GOT3 (cell line): ENCODE results near the gene FMNL2.
"Not testable (repeated sequence)": the region's sequence is repeated elsewhere in the genome, so short reads cannot be mapped to it uniquely, and the experiment has no call there.

Experiments
- DNase-seq: peaks from one replicate; lab custom pipeline; 2025; ENCODE audit warnings: mixed read lengths; lab: John Stamatoyannopoulos, UW

FMNL2 gene

DNA sequence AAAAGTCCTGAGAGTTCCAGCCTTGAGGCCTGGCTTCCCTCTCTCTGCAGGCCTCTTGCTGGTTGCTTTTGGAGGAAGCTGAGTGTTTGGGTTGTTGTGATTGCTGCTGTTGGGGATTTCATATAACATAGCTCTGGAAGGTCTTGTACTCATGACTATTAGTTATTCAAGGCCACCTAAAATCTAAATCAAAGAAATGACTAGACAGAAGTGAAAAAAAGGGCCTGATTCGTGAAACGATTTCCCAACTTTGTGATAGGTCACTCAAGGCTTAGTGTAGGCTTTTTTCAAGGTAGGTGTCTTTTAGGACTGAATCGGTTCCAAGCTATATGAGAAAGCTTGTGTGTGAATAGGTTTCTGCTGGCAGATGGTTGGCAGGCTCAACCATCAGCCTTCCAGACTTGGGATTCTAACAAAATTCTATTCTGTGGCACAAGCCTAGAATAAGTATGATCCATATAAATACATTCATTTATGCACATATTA lies 164.4 kb downstream of the FMNL2 start:
- DNase-seq: no peak

DNA sequence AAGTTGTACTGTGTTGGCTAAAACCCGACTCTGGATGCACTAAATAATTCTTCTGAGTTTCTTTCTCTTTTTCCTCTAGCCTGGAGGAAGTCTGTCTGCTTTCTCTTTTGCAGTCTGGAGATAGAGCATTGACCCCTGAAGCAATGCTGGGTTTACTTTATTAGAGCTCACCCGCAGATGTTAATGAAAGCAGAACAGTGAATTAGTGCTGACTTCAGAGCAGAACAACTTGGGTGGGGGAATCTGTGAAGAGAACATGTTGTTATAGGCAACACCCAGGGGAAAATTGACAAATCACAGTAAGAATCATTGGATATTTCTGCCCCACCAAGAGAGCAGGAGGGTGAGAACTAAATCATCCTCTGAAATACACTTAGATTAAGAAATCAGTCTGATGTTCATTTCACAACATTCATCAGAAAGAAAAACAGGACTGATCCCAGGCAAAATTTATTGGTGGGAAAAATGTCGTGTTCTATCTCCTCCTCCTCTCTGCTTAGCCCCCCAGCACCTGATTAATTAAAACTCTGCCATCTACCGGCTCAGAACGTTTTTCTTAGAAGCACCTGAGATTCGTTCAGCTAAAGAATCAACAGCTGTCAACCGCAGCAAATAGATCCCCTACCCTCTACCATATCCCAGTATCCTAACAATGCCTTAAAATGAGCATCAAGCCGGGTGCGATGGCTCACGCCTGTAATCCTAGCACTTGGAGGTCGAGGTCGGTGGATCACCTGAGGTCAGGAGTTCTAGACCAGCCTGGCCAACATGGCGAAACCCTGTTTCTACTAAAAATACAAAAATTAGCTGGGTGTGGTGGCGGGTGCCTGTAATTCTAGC lies 165.1 kb downstream of the FMNL2 start:
- DNase-seq: no peak

DNA sequence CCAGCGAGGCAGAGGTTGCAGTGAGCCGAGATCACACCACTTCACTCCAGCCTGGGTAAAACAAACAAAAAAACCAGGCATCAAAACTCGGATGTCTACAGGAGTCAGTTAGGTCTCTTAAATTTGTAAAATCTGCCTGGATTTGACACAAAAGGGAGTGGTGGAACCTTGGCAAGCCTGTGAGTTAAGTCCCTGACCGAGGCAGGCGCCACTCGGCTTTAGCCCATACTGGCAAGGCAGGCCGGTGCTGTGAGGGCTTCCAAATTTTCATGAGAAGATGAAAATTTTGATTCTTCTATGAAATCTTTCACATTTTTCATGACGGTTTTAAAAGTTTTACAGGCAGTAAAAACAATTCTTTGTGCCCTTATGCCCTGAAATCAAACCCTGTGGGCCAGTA lies 165.8 kb downstream of the FMNL2 start:
- no peak for DNase-seq

DNA sequence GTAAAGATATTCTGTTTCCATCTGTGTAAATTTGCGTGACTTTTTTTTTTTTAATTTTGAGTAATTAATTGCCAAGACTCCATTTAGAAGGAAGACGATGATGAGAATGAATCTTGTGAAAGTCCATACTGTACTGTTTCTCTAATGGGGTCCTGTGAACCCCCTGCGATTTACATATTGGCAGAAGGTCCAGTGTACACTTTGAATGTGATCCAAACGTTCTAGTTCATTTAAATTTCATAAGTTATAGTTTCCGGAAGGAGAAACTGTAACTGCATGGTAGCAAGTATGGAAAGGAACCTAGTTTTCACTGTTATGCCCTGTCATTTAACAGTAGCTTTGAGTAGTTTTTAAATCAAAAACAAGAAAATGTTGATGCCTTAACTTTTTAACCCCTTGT lies 166.7 kb downstream of the FMNL2 start:
- no peak for DNase-seq

DNA sequence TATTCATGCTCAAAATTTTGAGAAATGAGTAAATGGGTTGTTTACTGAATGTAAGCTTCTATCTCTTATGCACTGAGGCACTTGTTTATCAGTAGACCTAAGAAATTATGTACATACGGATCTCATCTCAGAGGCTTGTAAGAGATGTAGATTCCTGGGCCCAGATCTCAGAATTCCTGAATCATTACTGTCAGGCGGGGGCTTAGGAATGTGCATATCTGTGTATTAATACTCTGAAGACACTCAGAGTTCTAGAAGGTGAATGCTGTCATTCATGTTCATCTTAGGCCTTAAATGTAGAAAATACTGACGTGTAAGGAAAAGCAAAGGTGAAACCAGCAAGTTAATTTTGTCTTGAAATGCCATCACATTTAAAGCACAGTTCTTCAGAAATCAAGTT lies 169.6 kb downstream of the FMNL2 start:
- no peak for DNase-seq

DNA sequence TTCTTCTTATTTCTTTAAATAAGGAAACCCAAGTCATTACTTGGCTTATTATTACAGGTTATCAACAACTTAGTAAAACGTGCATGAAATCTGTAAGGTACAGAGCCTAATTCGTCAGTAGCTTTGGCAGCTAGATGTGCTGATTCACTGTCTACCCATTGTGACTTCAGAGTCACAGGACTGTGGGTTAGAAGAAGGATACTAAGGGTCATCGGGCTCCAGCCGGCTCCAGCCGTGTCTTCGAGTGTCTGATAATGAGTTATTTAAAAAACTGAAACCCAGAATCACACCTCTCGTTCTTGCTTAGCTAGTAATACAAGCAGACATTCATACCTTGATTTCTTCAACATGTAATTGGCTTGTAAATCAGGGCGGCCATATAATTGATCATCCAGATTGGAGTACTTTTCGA lies 170.5 kb downstream of the FMNL2 start:
- no peak for DNase-seq

DNA sequence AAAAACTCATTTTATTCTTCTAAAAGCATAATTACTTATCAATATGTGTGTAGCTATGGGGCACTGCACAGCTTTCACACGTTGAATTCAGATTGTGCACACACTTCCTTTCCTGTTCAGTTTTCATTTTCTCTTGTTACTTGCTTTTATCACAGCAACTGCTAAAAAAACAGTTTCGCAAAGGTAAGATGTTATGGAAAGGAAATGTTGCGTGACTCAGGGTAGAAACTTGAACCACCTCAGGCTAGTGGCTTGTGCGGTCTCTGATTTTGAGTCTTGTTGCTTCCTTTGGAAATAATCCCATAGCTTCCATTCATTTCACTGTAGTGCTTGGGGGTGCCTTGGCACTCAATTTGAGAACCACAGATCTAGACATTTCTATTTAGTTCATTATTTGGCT lies 171.9 kb downstream of the FMNL2 start:
- DNase-seq: no peak

DNA sequence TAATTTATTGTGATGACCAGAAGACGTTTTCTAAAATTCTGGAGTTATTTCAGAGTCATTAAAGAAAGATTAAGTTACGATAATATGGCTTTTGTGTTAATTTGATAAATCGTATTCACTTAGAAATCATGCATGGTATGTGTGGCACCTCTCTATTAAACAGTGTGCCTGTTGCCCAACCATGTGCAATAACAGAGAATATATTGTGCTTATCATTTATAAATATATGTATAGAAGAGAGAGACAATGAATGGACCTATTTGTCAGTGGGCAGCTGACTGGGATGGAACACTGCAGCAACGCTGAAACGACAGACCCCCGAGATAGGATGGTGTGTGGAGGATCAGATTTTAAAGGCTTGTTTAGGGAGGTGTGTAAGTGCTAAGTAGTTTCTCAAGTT lies 172.9 kb downstream of the FMNL2 start:
- DNase-seq: no peak

DNA sequence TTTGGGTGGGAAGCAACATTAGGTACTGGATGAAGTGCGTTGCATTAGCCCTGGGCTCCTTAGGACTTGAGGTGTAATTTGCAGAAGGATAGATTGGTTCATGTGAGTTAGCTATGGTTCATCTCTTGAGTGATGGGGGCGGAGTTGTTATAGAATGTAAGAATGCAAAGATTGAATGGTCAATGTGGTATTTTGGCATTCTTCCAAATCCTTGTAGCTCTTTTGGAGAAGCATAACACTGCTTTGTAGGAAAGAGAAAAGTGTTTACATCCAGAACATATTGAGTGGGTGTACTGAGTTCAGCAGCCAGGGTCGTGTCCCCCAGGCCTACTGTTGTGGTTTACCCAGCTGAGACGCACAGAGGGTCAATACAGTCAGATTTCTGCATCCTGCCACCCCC lies 173.5 kb downstream of the FMNL2 start:
- no peak for DNase-seq

DNA sequence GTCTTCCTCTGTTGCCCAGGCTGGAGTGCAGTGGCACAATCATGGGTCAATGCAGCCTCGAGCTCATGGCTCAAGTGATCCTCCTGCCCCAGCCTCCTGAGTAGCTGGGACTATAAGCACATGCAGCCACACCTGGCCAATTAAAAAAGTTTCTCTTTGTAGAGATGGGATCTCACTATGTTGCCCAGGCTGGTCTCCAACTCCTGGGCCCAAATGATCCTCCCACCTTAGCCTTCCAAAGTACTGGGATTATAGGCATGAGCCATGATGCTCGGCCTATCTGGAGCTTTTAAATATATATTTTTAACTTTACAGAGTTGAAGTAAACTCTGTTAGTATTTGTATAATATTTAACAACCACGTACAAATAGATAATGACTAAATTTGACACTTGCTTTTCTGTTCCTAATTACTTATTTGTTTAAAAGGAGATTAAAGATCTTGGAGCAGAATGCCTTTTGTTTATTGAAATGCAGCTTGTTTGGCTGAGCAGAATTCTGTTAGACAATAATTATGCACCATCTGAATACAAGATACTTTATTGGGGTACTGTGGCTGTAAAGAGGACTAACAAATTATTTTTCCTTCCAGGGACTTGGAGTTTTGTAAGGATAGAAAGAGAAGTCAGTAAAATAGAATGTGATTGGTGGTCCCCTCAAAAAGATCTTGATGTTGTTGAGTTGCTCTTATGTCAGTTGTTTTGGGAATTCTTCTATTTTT lies 175.0 kb downstream of the FMNL2 start:
- no peak for DNase-seq

DNA sequence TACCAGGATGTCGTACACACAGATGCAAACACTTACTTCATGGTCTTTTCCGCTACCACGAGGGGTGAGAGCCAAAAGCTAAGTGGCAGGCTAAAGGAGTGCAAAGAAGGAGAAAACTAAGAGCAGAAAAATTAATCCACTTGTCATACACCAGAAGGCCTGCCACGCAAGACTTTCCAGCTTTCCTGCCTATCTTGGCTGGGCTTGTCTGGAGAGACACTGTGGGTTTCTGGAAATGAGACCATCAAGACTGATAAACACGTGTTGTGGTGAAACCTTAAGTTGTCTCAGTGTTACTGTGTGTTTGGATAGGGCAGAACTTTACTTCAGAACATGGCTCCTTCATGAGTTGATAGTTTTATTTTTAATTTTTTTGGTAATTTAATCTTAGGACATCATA lies 175.6 kb downstream of the FMNL2 start:
- DNase-seq: no peak

DNA sequence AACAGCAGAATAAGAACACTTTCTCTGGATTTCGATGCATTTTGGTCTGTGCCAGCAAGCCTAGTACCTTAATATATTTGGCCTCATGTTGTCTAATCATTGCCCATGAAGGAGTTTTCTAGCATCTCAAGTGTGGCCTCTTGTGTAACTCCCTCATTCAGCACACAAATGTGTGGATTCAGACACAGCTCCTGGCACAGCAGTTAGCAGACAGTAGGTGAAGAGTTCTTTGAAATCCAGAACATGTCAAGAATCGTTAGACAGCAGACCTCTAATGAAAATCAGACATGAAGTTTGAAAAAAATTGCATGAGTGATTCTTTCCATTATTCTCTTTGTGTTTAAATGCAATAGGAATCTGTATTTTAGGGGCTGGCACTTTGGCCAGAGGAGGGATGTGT lies 177.0 kb downstream of the FMNL2 start:
- no peak for DNase-seq

DNA sequence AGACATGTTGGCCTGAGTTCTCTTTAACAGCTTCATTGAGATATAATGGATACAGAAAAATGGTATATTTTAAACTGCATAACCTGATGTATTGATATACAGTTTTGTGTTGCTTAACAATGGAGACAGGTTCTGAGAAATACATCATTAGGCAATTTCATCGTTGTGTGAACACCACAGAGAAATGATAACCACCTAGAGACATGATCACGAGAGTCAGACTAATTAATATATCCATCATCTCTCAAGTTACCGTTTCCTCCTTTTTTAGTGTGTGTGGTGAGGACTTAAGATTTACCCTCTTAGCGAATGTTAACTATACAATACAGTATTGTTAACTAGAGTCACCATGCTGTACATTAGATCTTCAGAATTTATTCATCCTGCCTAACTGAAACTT lies 178.1 kb downstream of the FMNL2 start:
- DNase-seq: no peak

DNA sequence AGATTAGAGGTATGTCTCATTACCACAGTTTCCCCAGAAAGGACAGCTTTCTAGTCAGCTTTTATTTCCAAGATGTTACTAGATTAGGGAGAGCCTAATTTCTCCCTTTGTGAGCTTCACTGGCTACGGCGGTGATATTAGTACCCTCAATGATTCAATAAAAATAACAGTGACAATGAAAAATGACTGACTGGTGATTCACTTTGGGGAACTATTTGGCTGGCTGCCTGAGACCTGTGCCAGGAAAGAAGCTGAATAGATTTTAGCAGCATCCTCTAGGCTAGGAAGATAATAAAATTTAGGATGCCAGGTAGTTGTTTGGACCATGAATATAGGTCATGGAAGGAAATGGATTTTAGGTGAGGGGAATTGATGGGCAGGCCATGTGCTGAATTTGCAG lies 178.7 kb downstream of the FMNL2 start:
- no peak for DNase-seq

DNA sequence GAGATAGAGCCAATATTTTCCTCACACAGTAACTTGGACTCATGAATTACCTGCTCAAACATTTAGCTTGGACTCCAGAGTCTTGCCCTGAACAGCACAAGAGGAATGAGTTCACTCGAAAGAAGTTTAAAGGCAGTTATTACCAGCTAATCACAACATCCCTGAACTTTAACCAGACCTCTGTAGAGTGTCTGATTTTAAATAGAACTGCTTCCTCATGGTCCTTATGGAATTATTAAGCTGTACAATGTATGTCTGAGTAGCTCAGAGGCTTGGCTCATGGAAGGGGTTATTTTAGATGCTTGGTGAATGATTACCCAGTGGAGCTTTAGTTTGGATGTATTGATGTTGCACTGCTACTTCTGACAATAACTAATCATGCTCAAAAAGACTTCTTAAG lies 183.1 kb downstream of the FMNL2 start:
- no peak for DNase-seq

DNA sequence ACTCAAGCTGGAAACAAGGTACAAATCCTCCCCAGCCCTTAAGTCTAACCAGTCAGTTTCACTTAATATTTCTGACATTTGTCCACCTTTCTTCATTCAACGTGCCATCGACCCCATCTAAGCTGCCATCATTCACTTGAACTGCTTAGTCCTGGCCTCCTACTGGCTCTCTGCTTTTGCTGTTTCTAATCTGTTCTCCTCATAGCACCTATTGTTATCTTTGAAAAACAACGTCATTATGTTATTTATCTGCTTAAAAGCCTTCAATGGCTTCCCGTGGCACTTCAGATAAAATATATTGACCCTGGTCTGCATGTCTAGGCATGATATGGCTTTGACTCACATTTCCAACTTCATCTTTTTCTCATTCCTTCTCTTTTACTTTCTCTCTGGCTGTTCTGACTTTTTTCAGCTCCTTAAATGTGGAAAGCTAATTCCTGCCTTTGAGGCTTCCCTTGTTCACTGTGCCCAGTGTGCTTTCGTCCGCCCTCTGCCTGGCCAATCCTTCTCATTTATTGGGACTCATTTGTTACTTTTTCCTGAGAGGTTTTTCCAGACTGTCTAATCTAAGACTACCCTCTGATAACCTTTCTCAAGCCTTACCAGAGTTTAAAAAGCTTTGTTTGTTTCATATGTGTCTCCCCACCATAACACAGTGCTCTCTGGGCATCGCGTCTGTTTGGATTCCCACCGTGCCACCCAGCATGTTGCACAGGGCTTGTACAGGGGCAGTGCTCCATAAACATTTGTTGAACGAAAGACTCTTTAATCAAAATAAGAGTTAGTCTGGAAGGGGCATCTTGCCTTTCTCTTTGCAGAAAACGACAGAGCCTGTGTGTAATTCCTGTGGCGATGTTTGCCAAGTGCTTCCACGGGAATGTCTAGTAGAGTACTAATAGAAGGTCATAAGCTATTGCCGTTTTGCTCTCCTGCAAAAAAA lies 183.9 kb downstream of the FMNL2 start:
- no peak for DNase-seq

DNA sequence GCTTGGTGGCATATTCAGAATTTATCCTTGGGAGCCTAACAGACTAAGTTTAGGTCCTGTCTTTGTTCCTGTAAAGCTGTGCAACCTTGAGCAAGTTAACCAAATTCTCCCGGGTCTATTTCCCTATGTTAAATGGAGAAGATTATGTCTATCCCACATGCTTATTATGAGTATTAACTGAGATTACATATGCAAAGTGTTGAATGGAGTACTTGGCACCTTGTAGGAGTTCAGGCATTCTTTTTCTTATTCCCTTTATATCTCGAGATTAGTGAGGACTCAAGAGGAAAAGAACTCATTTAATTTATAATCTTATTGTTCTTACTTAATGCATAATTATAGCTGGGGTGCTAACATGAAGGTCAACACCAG lies 184.6 kb downstream of the FMNL2 start:
- DNase-seq: no peak

DNA sequence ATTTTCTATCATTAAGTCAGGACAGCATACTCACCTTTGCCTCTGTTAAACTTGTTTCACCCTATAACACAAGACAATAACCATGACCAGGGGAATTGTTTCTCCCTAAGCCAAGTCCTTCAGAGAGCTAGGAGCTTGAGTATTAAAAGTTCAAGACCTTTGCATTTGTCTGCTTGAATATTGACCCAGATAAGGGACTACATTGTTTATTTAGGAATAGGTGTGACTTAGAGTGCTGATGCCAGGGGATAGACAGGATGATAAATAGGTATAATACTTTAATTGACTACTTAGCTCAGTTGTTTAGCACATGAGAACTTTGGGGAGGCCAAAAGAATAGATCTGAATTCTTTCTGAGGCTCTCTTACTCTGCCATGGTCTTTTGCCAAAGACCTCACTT lies 185.8 kb downstream of the FMNL2 start:
- DNase-seq: no peak

DNA sequence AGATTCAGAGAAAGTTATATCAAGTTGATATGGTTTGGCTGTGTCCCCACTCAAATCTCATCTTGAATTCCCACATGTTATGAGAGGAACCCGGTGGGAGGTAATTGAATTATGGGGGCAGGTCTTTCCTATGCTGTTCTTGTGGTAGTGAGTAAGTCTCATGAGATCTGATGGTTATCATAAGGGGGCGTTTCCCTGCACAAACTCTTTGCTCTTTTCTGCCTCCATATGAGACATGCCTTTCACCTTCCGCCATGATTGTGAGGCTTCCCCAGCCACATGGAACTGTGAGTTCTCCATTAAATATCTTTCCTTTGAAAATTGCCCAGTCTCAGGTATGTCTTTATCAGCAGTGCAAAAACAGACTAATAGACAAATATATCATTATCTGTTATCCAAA lies 187.5 kb downstream of the FMNL2 start:
- DNase-seq: not testable (repeated sequence)

DNA sequence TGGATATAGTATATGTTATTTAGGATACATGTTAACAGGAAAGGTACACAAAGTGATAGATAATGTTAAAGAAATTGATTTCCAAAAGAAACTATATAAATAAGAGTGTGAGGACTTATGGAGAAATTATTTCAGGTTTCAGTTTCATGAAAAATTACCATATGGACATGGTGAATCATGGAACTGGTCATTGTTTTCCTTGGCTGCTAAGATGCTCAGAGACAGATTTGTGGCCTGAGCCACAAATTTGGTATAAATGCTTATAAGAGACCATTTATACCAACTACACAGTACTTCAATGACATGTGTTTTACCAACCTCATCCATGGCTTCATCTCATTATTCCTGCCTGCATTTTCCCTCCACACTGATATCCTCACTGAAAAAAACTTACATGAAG lies 188.1 kb downstream of the FMNL2 start:
- DNase-seq: no peak

DNA sequence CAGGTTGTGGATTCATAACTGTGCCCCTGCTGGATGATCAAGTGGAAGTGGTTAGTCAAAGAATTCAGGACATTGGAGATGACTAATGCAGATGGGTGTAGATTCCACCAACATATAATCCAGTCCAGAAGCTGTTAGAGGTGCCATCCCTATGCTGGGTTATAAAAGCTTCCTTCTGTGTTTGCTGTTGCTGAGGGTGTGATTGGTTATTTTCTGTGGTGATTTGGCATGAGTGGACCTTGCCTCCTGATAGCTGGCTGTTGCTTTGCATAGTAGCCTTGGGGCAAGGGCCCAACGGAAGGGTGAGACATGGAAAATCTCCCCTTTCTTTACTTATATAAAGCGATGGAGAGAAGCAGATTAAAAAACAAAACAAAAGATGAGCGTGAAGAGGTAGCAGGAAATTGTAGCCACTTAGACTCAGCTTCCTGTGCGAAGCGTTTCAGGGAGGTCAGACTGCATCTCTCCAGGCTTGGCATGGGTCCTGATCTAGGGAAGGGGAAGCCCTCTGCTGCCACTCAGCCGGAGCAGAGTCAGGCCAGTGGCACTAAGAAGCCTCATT lies 190.4 kb downstream of the FMNL2 start:
- no peak for DNase-seq
